Measurements from ENCODE around the gene SRP9.

SRP9 gene

GRCh38 chr1:225819346-225820192 lies 41.9 kb downstream of the SRP9 start:
- no peaks in the 10 kb centered on the region for H3K36me3 ChIP-seq (ENCODE audit: control insufficient read depth, insufficient read depth, low read length)
- peaks cover 15% of the 10 kb centered on the region for H3K79me2 ChIP-seq
- H3K4me3 ChIP-seq (ENCODE audit: low read depth, low read length): no peak overlapping the region
- H3K27me3 ChIP-seq (ENCODE audit: control insufficient read depth, insufficient read depth, low read length): no peaks in the 10 kb centered on the region
- H2AFZ ChIP-seq: no peak overlapping the region
- no peak overlapping the region for H3K4me2 ChIP-seq (ENCODE audit: low read length)
- TF ChIP-seq, protein P1, sequence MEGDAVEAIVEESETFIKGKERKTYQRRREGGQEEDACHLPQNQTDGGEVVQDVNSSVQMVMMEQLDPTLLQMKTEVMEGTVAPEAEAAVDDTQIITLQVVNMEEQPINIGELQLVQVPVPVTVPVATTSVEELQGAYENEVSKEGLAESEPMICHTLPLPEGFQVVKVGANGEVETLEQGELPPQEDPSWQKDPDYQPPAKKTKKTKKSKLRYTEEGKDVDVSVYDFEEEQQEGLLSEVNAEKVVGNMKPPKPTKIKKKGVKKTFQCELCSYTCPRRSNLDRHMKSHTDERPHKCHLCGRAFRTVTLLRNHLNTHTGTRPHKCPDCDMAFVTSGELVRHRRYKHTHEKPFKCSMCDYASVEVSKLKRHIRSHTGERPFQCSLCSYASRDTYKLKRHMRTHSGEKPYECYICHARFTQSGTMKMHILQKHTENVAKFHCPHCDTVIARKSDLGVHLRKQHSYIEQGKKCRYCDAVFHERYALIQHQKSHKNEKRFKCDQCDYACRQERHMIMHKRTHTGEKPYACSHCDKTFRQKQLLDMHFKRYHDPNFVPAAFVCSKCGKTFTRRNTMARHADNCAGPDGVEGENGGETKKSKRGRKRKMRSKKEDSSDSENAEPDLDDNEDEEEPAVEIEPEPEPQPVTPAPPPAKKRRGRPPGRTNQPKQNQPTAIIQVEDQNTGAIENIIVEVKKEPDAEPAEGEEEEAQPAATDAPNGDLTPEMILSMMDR (IDR thresholded peaks at IDR 0.05): no peak
- no peak overlapping the region for H3K27ac ChIP-seq
- no peaks in the 10 kb centered on the region for H3K9me3 ChIP-seq (ENCODE audit: control insufficient read depth, low read length)
- peaks cover 3% of the 10 kb centered on the region for H3K4me1 ChIP-seq
- H3K9ac ChIP-seq: no peak overlapping the region

- Histone ChIP-seq H3K4me2 (ENCODE audit: low read length) (no peak overlapping the region), H3K79me2 (peaks cover 14% of the 10 kb centered on the region), H3K9me3 (ENCODE audit: control insufficient read depth, low read length) (no peaks in the 10 kb centered on the region), H3K4me3 (ENCODE audit: low read depth, low read length) (no peak overlapping the region), H3K4me1 (peaks cover 9% of the 10 kb centered on the region), H3K9ac (no peak overlapping the region), H3K36me3 (ENCODE audit: control insufficient read depth, insufficient read depth, low read length) (no peaks in the 10 kb centered on the region), H2AFZ (no peak overlapping the region), H3K27me3 (ENCODE audit: control insufficient read depth, insufficient read depth, low read length) (no peaks in the 10 kb centered on the region), H3K27ac (no peak overlapping the region)
- TF ChIP-seq, protein P1 (IDR thresholded peaks at IDR 0.05): no peak
These were observed 43.0 kb downstream of the SRP9 start for GRCh38 chr1:225820522-225821120.

DNA sequence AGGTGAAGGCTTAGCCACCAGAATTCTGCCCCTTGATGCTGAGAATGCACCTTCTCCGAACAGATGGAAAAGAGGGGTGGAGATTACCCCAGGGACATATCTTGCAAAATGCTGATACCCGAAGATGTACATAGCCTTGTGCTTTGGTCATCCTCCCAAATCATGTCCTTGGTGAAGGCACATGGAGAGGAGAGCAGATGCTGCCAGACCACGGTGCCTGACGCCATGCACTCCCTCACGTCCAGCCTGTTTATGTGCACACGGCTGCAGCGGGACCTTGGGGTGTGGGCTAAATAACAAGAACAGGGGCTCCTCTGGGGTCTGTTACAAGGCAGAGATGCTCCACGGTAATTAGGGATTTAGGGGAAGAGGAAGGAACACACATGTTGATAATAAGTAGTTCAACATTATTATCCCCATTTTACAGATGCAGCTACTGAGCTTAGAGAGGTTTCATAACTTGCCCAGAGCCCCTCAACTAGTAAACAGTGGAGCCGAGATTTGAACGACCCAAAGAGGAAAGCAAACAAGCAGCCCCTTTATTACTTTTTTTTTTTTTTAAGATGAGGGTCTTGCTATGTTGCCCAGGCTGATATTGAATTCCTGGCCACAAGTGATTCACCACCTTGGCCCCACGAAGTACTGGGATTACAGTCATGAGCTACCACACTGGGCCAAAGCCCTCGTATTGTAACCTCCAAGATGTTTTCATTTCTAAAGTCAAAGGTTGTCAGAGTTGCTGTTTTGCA lies 45.2 kb downstream of the SRP9 start:
- peaks cover 13% of the 10 kb centered on the region for H3K79me2 ChIP-seq
- no peak overlapping the region for H3K9ac ChIP-seq
- peak overlapping the region; percentile 52 for H3K4me2 ChIP-seq (ENCODE audit: low read length)
- H2AFZ ChIP-seq: peak overlapping the region; percentile 34
- H3K27ac ChIP-seq: peak overlapping the region; percentile 67
- TF ChIP-seq, protein P1 (IDR thresholded peaks at IDR 0.05): no peak
- H3K4me1 ChIP-seq: peaks cover 9% of the 10 kb centered on the region
- no peaks in the 10 kb centered on the region for H3K27me3 ChIP-seq (ENCODE audit: control insufficient read depth, insufficient read depth, low read length)
- H3K9me3 ChIP-seq (ENCODE audit: control insufficient read depth, low read length): no peaks in the 10 kb centered on the region
- peak overlapping the region; percentile 31 for H3K4me3 ChIP-seq (ENCODE audit: low read depth, low read length)
- H3K36me3 ChIP-seq (ENCODE audit: control insufficient read depth, insufficient read depth, low read length): no peaks in the 10 kb centered on the region

- no peak overlapping the region for H2AFZ ChIP-seq
- H3K9ac ChIP-seq: no peak overlapping the region
- H3K36me3 ChIP-seq (ENCODE audit: control insufficient read depth, insufficient read depth, low read length): no peaks in the 10 kb centered on the region
- H3K27me3 ChIP-seq (ENCODE audit: control insufficient read depth, insufficient read depth, low read length): no peaks in the 10 kb centered on the region
- peaks cover 9% of the 10 kb centered on the region for H3K79me2 ChIP-seq
- no peaks in the 10 kb centered on the region for H3K9me3 ChIP-seq (ENCODE audit: control insufficient read depth, low read length)
- no peak overlapping the region for H3K27ac ChIP-seq
- peaks cover 9% of the 10 kb centered on the region for H3K4me1 ChIP-seq
- TF ChIP-seq, protein P1 (IDR thresholded peaks at IDR 0.05): no peak
- H3K4me2 ChIP-seq (ENCODE audit: low read length): no peak overlapping the region
- no peak overlapping the region for H3K4me3 ChIP-seq (ENCODE audit: low read depth, low read length)
These were observed 46.2 kb downstream of the SRP9 start for GRCh38 chr1:225823811-225824261.

Data from parathyroid adenoma (tissue), 2 donors.